Parathyroid adenoma (tissue), 2 donors: ENCODE results near the gene ACOT9.
"Not testable (repeated sequence)": the region's sequence is repeated elsewhere in the genome, so short reads cannot be mapped to it uniquely, and the experiment has no call there.

ENCODE experiments used
- H2AFZ ChIP-seq: fragments of 300-600 bp; sonication (generic); one replicate; pipeline ENCODE4 v1.7.0; 2017; ENCODE audit warnings: antibody characterized with exemption, mild to moderate bottlenecking
- H3K27ac ChIP-seq: fragments of 300-600 bp; sonication (generic); one replicate; pipeline ENCODE4 v1.7.0; 2017
- H3K27me3 ChIP-seq: fragments of 300-600 bp; sonication (generic); one replicate; pipeline ENCODE4 v1.7.0; 2017; ENCODE audit warnings: low read length; ENCODE audit not compliant: control insufficient read depth, insufficient read depth
- H3K36me3 ChIP-seq: fragments of 300-600 bp; sonication (generic); one replicate; pipeline ENCODE4 v1.7.0; 2017; ENCODE audit warnings: low read length; ENCODE audit not compliant: control insufficient read depth, insufficient read depth
- H3K4me1 ChIP-seq: fragments of 300-600 bp; sonication (generic); one replicate; pipeline ENCODE4 v1.7.0; 2017; ENCODE audit warnings: control low read depth
- H3K4me2 ChIP-seq: fragments of 300-600 bp; sonication (generic); one replicate; pipeline ENCODE4 v1.7.0; 2017; ENCODE audit warnings: low read length
- H3K4me3 ChIP-seq: fragments of 300-600 bp; sonication (generic); one replicate; pipeline ENCODE4 v1.7.0; 2017; ENCODE audit warnings: low read depth, low read length
- H3K79me2 ChIP-seq: fragments of 300-600 bp; sonication (generic); one replicate; pipeline ENCODE4 v1.7.0; 2017; ENCODE audit warnings: control low read depth
- H3K9ac ChIP-seq: fragments of 300-600 bp; sonication (generic); one replicate; pipeline ENCODE4 v1.7.0; 2017; ENCODE audit warnings: mild to moderate bottlenecking
- H3K9me3 ChIP-seq: fragments of 300-600 bp; sonication (generic); one replicate; pipeline ENCODE4 v1.7.0; 2017; ENCODE audit warnings: low read length; ENCODE audit not compliant: control insufficient read depth
- CTCF ChIP-seq: fragments of 300-600 bp; sonication (generic); IDR thresholded peaks from one replicate; pipeline ENCODE4 v1.7.0; 2017; ENCODE audit warnings: antibody characterized with exemption, mild to moderate bottlenecking
- donor health status: primary hyperparathyroidism.

ACOT9 gene

GRCh38 chrX:23662853-23663252, 80.2 kb downstream of the ACOT9 start:
- no peaks in the 10 kb centered on the region for H3K36me3 ChIP-seq
- H3K79me2 ChIP-seq = no peaks in the 10 kb centered on the region
- no peak overlapping the region for H2AFZ ChIP-seq
- H3K9me3 ChIP-seq = no peaks in the 10 kb centered on the region
- no peaks in the 10 kb centered on the region for H3K4me1 ChIP-seq
- H3K9ac ChIP-seq = no peak overlapping the region
- no peak overlapping the region for H3K4me2 ChIP-seq
- H3K27me3 ChIP-seq = no peaks in the 10 kb centered on the region
- no peak for TF ChIP-seq CTCF
- no peak overlapping the region for H3K4me3 ChIP-seq
- H3K27ac ChIP-seq = no peak overlapping the region

- no peak for TF ChIP-seq CTCF
- no peak overlapping the region for H2AFZ ChIP-seq
- no peaks in the 10 kb centered on the region for H3K79me2 ChIP-seq
- no peak overlapping the region for H3K27ac ChIP-seq
- no peaks in the 10 kb centered on the region for H3K4me1 ChIP-seq
- no peaks in the 10 kb centered on the region for H3K27me3 ChIP-seq
- H3K36me3 ChIP-seq = no peaks in the 10 kb centered on the region
- H3K4me3 ChIP-seq = no peak overlapping the region
- H3K4me2 ChIP-seq = no peak overlapping the region
- no peaks in the 10 kb centered on the region for H3K9me3 ChIP-seq
- H3K9ac ChIP-seq = no peak overlapping the region
These were observed 80.9 kb downstream of the ACOT9 start for GRCh38 chrX:23662187-23662586.

GRCh38 chrX:23661671-23662070, 81.4 kb downstream of the ACOT9 start:
- Histone ChIP-seq H2AFZ (no peak overlapping the region), H3K27ac (no peak overlapping the region), H3K9me3 (no peaks in the 10 kb centered on the region), H3K79me2 (no peaks in the 10 kb centered on the region), H3K4me1 (no peaks in the 10 kb centered on the region), H3K36me3 (no peaks in the 10 kb centered on the region), H3K4me3 (no peak overlapping the region), H3K4me2 (no peak overlapping the region), H3K9ac (no peak overlapping the region), H3K27me3 (no peaks in the 10 kb centered on the region)
- no peak for TF ChIP-seq CTCF

- Histone ChIP-seq H3K9me3 (no peaks in the 10 kb centered on the region), H3K36me3 (no peaks in the 10 kb centered on the region), H3K4me2 (no peak overlapping the region), H3K4me1 (no peaks in the 10 kb centered on the region), H3K27me3 (no peaks in the 10 kb centered on the region), H3K9ac (no peak overlapping the region), H3K79me2 (no peaks in the 10 kb centered on the region), H2AFZ (no peak overlapping the region), H3K27ac (no peak overlapping the region), H3K4me3 (no peak overlapping the region)
- no peak for TF ChIP-seq CTCF
These were observed 82.3 kb downstream of the ACOT9 start for GRCh38 chrX:23660766-23661132.

GRCh38 chrX:23660083-23660765, 82.9 kb downstream of the ACOT9 start:
- not testable (repeated sequence) for H3K4me2 ChIP-seq, H3K4me3 ChIP-seq, H3K36me3 ChIP-seq, H3K27ac ChIP-seq, H3K9ac ChIP-seq, H3K79me2 ChIP-seq, H2AFZ ChIP-seq, H3K27me3 ChIP-seq, H3K4me1 ChIP-seq, H3K9me3 ChIP-seq
